ENCODE data around the gene HLA-DOB.

DNA sequence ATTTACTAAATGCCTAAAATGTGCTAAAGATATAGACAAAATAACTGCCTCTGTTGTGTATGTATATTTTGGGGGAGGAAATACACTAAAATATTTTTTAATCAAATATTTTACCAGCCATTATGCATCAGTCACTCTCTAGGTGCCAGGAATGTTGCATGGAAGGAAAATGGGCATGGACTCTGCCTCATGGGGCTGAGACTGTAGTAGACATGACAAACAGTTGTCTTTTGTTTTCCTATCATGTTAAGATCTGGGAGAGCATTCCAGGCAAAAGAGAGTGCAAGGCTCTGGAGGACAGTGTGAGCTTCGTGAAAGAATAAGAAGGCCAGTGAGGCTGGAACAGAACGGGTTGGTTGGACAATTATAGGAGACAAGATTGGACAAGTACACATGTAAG is 26.5 kb downstream of the HLA-DOB start:
- TF ChIP-seq POLR2A (IDR thresholded peaks at IDR 0.05; ENCODE audit: low read depth, low read length), result no peak
- no peak for TF ChIP-seq POLR2AphosphoS5 (IDR thresholded peaks at IDR 0.05; ENCODE audit: low read depth, low read length)

Measured in GM12892 (cell line).